Measurements from ENCODE around the gene CLSTN2. TPM values are rescaled to one million over a fixed set of nuclear protein-coding genes. Genes with fewer than 3 reads are reported as not detected.

Gene CLSTN2
- total RNA-seq, 1 donor from 2014 or later: 12.9 TPM

- TF ChIP-seq CTCF (conservative IDR thresholded peaks at IDR 0.05): no peak
- H3K4me3 Mint-ChIP-seq: no peak overlapping the region
- no peaks in the 10 kb centered on the region for H3K36me3 Mint-ChIP-seq
- peaks cover 10% of the 10 kb centered on the region for H3K27me3 Mint-ChIP-seq
- H3K4me1 Mint-ChIP-seq (ENCODE audit: unreplicated experiment): peaks cover 17% of the 10 kb centered on the region
- no peaks in the 10 kb centered on the region for H3K9me3 Mint-ChIP-seq
- H3K27ac Mint-ChIP-seq: no peak overlapping the region
- no peak for DNase-seq (ENCODE audit: extremely low spot score, unreplicated experiment)
Observed at GRCh38 chr3:140434261-140434905, 499.4 kb downstream of the CLSTN2 start.

GRCh38 chr3:140436421-140436820 is 501.4 kb downstream of the CLSTN2 start:
- H3K4me1 Mint-ChIP-seq (ENCODE audit: unreplicated experiment): peaks cover 14% of the 10 kb centered on the region
- H3K27ac Mint-ChIP-seq: no peak overlapping the region
- H3K4me3 Mint-ChIP-seq: no peak overlapping the region
- peaks cover 6% of the 10 kb centered on the region for H3K27me3 Mint-ChIP-seq
- no peak for DNase-seq (ENCODE audit: extremely low spot score, unreplicated experiment)
- TF ChIP-seq CTCF (conservative IDR thresholded peaks at IDR 0.05): no peak
- H3K36me3 Mint-ChIP-seq: no peaks in the 10 kb centered on the region
- no peaks in the 10 kb centered on the region for H3K9me3 Mint-ChIP-seq

GRCh38 chr3:140438736-140439470 is 503.9 kb downstream of the CLSTN2 start:
- Mint-ChIP-seq H3K4me1 (ENCODE audit: unreplicated experiment) (no peaks in the 10 kb centered on the region), H3K27ac (no peak overlapping the region), H3K36me3 (no peaks in the 10 kb centered on the region), H3K27me3 (peaks cover 6% of the 10 kb centered on the region), H3K9me3 (no peaks in the 10 kb centered on the region), H3K4me3 (no peak overlapping the region)
- DNase-seq (ENCODE audit: extremely low spot score, unreplicated experiment): no peak
- no peak for TF ChIP-seq CTCF (conservative IDR thresholded peaks at IDR 0.05)

GRCh38 chr3:140439527-140439926 is 504.5 kb downstream of the CLSTN2 start:
- Mint-ChIP-seq H3K4me1 (ENCODE audit: unreplicated experiment) (no peaks in the 10 kb centered on the region), H3K27me3 (peaks cover 6% of the 10 kb centered on the region), H3K27ac (no peak overlapping the region), H3K9me3 (no peaks in the 10 kb centered on the region), H3K36me3 (no peaks in the 10 kb centered on the region), H3K4me3 (no peak overlapping the region)
- no peak for DNase-seq (ENCODE audit: extremely low spot score, unreplicated experiment)
- no peak for TF ChIP-seq CTCF (conservative IDR thresholded peaks at IDR 0.05)

GRCh38 chr3:140440446-140440845 is 505.5 kb downstream of the CLSTN2 start:
- Mint-ChIP-seq H3K4me1 (ENCODE audit: unreplicated experiment) (no peaks in the 10 kb centered on the region), H3K36me3 (no peaks in the 10 kb centered on the region), H3K27me3 (peaks cover 6% of the 10 kb centered on the region), H3K9me3 (no peaks in the 10 kb centered on the region), H3K27ac (no peak overlapping the region), H3K4me3 (no peak overlapping the region)
- TF ChIP-seq CTCF (conservative IDR thresholded peaks at IDR 0.05): no peak
- no peak for DNase-seq (ENCODE audit: extremely low spot score, unreplicated experiment)
